ENCODE results near the gene TOR2A.

Gene TOR2A

DNA sequence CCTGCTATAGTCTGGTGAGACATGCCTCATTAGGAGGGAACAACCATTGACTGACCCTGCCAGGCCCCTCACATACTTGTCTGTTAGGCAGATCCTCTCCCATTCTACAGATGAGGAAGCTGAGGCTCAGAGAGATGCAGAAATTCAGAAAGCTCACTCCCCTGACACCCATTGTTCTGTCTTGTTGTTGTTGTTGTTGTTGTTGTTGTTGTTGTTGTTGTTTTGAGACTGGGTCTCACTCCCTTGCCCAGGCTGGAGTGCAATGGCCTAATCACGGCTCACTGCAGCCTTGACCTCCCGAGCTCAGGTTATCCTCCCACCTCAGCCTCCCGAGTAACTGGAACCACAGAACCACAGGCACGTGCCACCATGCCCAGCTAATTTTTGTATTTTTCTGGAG, 41.4 kb downstream of the TOR2A start:
- DNase-seq = no peak

DNA sequence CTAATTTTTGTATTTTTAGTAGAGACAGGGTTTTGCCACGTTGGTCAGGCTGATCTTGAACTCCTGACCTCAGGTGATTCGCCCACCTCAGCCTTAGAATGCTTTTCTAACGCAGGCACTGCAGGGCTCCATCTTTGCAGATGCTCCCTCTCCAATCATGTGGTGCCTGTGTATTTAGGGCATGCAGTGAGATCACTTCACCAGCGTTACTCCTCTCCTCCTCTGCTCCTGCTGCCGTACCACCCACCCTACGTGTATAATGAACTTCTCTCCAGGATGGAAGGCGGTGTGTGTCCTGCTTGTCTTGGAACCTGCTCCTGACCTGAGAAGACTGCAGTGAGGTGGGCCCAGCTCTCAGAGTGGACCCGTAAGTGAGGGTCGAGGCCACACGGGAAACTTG, 42.0 kb downstream of the TOR2A start:
- no peak for DNase-seq

DNA sequence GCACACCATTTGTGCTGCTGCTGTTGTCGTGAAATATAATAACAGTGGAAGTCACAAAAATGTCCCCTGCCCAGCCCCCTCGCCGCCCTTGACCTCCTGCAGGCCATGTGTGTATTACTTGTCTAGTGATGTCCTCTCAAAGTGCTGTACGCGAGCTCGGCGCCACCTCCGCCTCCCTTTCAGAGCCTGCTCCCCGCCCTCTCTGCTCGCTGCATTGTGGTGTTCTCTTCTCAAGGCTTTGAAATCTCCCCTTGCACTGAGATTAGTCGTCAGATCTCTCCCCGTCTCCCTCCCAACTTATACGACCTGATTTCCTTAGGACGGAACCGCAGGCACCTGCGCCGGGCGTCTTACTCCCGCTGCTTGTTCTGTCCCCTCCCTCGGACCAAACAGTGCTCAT, 43.0 kb downstream of the TOR2A start:
- no peak for DNase-seq

DNA sequence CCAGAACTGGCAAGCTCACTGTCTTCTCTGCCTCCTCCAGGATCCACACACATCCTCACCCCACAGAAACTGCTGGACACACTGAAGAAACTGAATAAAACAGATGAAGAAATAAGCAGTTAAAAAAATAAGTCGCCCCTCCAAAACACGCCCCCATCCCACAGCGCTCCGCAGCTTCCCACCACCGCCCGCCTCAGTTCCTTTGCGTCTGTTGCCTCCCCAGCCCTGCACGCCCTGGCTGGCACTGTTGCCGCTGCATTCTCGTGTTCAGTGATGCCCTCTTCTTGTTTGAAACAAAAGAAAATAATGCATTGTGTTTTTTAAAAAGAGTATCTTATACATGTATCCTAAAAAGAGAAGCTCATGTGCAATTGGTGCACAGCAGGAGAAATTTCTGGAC, 44.4 kb downstream of the TOR2A start:
- no peak for DNase-seq

DNA sequence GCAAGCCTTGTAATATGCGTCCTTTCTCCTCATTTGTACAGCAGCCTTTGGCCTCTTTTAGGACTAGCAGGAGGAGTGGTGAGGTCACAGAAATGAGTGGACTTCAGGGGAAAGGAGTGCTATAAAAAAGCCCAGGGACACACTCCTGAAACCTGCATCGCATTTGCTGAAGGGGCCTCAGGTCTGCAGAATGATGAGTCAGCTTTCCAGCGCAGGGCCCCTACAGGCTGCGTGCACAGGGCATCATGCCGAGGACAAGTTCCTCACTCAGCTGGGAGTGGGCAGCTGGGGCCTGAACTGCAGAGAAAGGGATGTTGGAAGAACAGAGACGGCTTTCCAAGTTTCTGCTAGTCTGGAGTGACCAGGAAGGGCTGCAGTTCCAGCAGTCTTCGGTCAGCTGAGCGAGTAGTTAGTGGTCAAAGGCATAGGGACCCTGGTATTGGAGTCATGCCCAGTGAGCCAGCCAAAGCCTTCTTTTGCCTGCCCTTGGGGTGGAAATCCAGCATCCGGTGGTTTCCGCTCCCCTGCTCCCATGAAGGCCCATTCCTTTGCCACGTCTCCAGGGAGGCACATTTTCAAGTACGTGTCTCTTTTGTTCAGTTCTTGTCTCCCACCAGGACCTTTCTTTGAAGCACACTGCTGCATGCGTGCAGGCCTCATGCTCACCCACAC, 45.6 kb downstream of the TOR2A start:
- DNase-seq = no peak

GRCh38 chr9:127686461-127687393, 48.4 kb downstream of the TOR2A start:
- DNase-seq = no peak

- no peak for DNase-seq
Observed at GRCh38 chr9:127684576-127684975, 50.5 kb downstream of the TOR2A start.

DNA sequence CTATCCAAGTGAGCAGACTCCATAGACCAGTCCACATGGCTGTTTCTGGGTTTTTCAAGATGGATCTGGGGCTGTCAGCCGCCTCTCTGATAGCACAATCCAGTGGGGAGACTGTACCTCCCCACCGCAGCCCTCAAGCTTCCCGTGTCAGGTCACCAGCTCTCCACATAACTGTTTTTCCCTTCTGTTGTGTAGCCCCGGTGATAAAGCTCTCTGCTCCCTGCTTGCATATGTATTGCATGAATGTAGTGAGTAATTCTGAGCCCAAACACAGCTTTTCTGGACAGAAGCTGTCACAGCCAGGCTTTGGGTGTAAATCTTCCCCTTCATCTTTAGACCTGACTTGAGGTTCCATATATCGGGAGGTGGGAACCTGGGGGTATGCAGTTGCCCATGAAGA, 51.4 kb downstream of the TOR2A start:
- DNase-seq = no peak

GRCh38 chr9:127682351-127683136, 52.5 kb downstream of the TOR2A start:
- no peak for DNase-seq
